Ovary (tissue), 9 donors: ENCODE data around the gene SQSTM1. TPM values are rescaled to one million over a fixed set of nuclear protein-coding genes. Genes with fewer than 3 reads are reported as not detected.

Experiments used
- DNase-seq, 5 donors: peaks; one replicate each; pipeline ENCODE4 v3.0.0-alpha.2; 2019 to 2020
- H3K27ac ChIP-seq, 2 donors: fragments of 200-600 bp; one replicate each; pipeline versions ENCODE4 v1.5.1 to v1.8.0; 2019 to 2022
- H3K27me3 ChIP-seq: fragments of 200-600 bp; one replicate; pipeline ENCODE4 v1.8.0; 2022
- H3K36me3 ChIP-seq: fragments of 200-600 bp; sonication (generic); one replicate; pipeline ENCODE4 v1.5.1; 2019
- H3K4me1 ChIP-seq: one replicate; pipeline ENCODE4 v1.8.1; 2013; ENCODE audit warnings: mild to moderate bottlenecking, moderate library complexity; ENCODE audit not compliant: insufficient read depth
- H3K4me3 ChIP-seq: fragments of 200-600 bp; sonication (generic); one replicate; pipeline ENCODE4 v1.5.1; 2017
- H3K9me3 ChIP-seq, 2 donors: fragments of 200-600 bp in 1 of 2; sonication (generic) in 1 of 2; one replicate each; pipeline versions ENCODE4 v1.5.1 to v1.8.1; 2013 to 2019; ENCODE audit warnings: mild to moderate bottlenecking in 1 of 2, moderate library complexity in 1 of 2
- EP300 ChIP-seq: sonication (generic); formaldehyde crosslinking; IDR thresholded peaks from one replicate; pipeline ENCODE4 v1.6.1; 2017; ENCODE audit warnings: antibody characterized with exemption
- POLR2A ChIP-seq: fragments of 450-650 bp; IDR thresholded peaks from one replicate; pipeline ENCODE4 v1.6.1; 2017; ENCODE audit warnings: antibody characterized with exemption, mild to moderate bottlenecking, moderate library complexity
- WGBS, 3 donors: extraction: QIAGEN DNeasy Blood & Tissue Kit in 1 of 3; methylation state at CpG; one replicate each; pipeline versions ENCODE4 v1.1.5 to v1.1.7; 2013 to 2017; 5-methylcytosine and 5-hydroxymethylcytosine counted together
- intact Hi-C, 4 donors: fragments of 100-400 bp; cut with DNase I; formaldehyde crosslinking; loops; one replicate each; pipeline versions ENCODE4 v1.11.0 to v1.15.1; 2022 to 2023
- polyA plus RNA-seq, 2 donors: library from polyadenylated mRNA; stranded (reverse); fragments of 200-250 nt in 1 of 2; fragments of 350-450 nt in 1 of 2; fragmentation: Illumina TruSeq in 1 of 2; extraction: RNeasy Lipid Tissue Mini Kit (QIAGEN cat#74804) in 1 of 2; gene quantifications; one replicate each; pipeline ENCODE4 v1.2.3, GENCODE V29; 2013 to 2014
- total RNA-seq, 7 donors: library from RNA; depleted of rRNA in 2 of 7; stranded (reverse); fragments of >200 nt in 2 of 7; fragmentation: NEBNext Ultra II Directional in 3 of 7; extraction: Animal tissue kit (Norgen Biotek cat#: 25700) in 3 of 7; gene quantifications; one replicate each; pipeline versions ENCODE4 v1.1.0 to v1.2.4, GENCODE V29; 2016 to 2023
- TF ChIP-seq, protein P1 (sequence below), 3 donors: fragments of 450-650 bp in 2 of 3; fragments of 200-600 bp in 1 of 3; IDR thresholded peaks; one replicate each; pipeline versions ENCODE4 v1.5.1 to v1.8.0; 2016 to 2022; ENCODE audit warnings: antibody characterized with exemption in 3 of 3, mild to moderate bottlenecking in 1 of 3
- donor health status: DM: no; HTN: no; CAD: no; lungs with moderate emphysema.
- donor health status: DM: no; HTN: no; CAD: no.
- donor health status: Bipolar disorder and iron deficiency.
- donor health status: DM: yes; HTN: yes; CAD: no.
- donor health status: DM: no; HTN: no; CAD: no.
- donor health status: DM: yes; HTN: yes; CAD: no.

Gene SQSTM1
- total and polyA plus RNA-seq, 9 donors = 125 to 457 (median 320) TPM

DNA sequence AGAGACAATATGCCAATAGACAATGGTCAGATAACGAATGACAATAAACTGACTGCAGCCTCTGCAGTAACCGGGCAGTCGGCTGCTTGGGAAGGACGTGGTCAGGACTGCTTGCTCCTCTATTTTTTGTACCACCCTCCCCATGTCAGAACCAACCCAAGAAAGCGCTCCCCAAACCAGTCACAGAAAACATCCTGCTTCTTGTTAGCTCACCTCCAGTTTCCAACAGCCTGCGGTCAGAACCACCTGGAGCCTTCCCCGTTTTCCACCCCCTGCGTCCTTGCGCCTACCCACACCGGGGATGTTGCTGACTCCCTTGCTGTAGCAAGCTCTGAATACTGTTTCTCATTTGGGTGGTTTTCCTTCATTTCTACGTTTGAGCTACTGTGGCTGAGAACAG is 39.6 kb downstream of the SQSTM1 start:
- intact Hi-C loops = no loop called here
- H3K4me3 ChIP-seq = no peak overlapping the region
- H3K4me1 ChIP-seq = peaks cover 2% of the 10 kb centered on the region
- no peak overlapping the region for H3K27ac ChIP-seq
- DNase-seq = peak in 1 of 5 donors; percentile 20
- H3K36me3 ChIP-seq = no peaks in the 10 kb centered on the region
- H3K27me3 ChIP-seq = no peaks in the 10 kb centered on the region
- H3K9me3 ChIP-seq = no peaks in the 10 kb centered on the region
- 59 to 63% (median 63%) methylated on average over 11 of the region's 11 CpGs for WGBS, 3 donors
- TF ChIP-seq POLR2A = no peak
- TF ChIP-seq EP300 = no peak
- TF ChIP-seq, protein P1, sequence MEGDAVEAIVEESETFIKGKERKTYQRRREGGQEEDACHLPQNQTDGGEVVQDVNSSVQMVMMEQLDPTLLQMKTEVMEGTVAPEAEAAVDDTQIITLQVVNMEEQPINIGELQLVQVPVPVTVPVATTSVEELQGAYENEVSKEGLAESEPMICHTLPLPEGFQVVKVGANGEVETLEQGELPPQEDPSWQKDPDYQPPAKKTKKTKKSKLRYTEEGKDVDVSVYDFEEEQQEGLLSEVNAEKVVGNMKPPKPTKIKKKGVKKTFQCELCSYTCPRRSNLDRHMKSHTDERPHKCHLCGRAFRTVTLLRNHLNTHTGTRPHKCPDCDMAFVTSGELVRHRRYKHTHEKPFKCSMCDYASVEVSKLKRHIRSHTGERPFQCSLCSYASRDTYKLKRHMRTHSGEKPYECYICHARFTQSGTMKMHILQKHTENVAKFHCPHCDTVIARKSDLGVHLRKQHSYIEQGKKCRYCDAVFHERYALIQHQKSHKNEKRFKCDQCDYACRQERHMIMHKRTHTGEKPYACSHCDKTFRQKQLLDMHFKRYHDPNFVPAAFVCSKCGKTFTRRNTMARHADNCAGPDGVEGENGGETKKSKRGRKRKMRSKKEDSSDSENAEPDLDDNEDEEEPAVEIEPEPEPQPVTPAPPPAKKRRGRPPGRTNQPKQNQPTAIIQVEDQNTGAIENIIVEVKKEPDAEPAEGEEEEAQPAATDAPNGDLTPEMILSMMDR (IDR thresholded peaks at IDR 0.05) = no peak

DNA sequence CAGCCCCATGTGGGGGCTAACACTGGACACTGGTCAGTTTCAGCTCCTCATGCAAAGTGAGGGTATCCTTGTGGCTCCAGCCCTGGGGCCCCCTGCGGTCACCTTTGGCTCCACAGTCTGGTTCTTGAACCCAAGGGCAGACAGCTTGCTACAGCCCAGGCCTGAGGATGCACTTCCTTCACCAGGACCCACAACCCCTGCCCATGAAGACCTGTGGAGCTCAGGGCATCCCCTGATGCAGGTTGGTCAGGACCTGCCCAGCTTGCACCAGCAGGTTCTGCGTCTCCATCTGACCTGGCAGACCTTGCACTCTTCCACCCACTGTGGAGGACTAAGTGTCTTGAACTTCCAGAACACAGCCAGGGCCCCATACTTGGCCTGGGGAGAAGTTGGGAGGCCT is 41.6 kb downstream of the SQSTM1 start:
- intact Hi-C loops = no loop called here

DNA sequence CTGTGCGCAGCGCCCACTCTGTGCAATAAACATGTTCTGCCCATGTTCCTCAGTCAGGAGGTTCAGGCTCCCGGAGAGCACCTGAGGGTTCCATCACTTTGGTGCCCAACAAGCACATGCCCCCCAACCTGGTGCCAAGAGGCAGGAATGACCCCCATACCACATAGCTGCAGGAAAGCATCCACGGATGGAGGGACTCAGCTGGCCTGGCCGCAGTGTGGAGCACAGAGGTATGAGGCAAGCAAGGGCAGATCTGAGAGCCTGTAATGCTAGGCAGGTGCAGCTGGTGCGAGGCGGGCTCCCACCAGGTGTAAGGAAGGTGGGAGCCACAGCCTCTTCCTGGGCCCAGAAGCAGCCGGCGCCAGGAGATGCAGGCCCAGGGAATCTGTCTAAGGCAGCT is 42.2 kb downstream of the SQSTM1 start:
- DNase-seq = no peak
- TF ChIP-seq POLR2A (no peak), EP300 (no peak)
- TF ChIP-seq, protein P1 (IDR thresholded peaks at IDR 0.05) = no peak
- Histone ChIP-seq H3K27me3 (no peaks in the 10 kb centered on the region), H3K27ac (no peak overlapping the region), H3K9me3 (no peaks in the 10 kb centered on the region), H3K4me1 (no peaks in the 10 kb centered on the region), H3K36me3 (no peaks in the 10 kb centered on the region), H3K4me3 (no peak overlapping the region)
- intact Hi-C loops = no loop called here
- 94 to 98% (median 97%) methylated on average over 9 of the region's 9 CpGs for WGBS, 3 donors

More for the DNA sequence above, 41.6 kb downstream of the SQSTM1 start:
- TF ChIP-seq EP300 (no peak), POLR2A (no peak)
- TF ChIP-seq, protein P1 (IDR thresholded peaks at IDR 0.05) = no peak
- DNase-seq = no peak
- Histone ChIP-seq H3K4me3 (no peak overlapping the region), H3K36me3 (no peaks in the 10 kb centered on the region), H3K4me1 (no peaks in the 10 kb centered on the region), H3K9me3 (no peaks in the 10 kb centered on the region), H3K27ac (no peak overlapping the region), H3K27me3 (no peaks in the 10 kb centered on the region)
- 96 to 100% (median 96%) methylated on average over 2 of the region's 2 CpGs for WGBS, 3 donors

DNA sequence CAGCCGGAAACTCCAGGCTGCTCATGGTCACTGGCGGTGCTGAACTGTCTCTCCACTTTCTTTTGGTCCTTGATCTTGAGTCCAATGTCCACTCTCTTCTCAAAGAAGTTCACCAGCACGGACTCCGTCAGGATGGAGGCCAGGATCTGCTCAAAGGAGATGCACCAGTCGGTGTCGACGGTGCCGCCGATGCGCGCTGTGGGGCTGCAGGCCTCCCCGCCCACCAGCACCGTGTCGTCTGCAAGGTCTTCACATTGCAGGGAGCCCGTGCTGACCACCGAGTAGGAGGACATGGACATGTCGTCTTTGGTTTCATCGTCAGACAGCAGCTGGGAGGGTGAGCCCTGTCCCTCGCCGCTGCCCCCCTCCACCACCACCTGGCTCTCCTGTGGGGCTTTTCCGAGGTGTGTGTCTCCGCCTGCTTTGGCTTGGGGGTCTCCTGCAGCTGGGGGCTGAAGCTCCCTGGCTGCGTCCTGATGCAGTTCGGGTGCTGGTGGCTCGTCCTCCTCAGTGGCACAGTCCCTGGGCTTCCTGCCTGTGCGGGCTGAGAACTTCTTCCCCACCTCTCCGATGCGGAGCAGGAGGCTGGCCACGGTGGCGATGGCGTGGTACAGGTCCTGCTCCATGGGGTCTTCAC is 42.9 kb downstream of the SQSTM1 start:
- 90 to 94% (median 92%) methylated on average over 29 to 31 of the region's 31 CpGs for WGBS, 3 donors
- intact Hi-C loops = no loop called here
- Histone ChIP-seq H3K36me3 (no peaks in the 10 kb centered on the region), H3K27me3 (no peaks in the 10 kb centered on the region), H3K27ac (no peak overlapping the region), H3K4me1 (no peaks in the 10 kb centered on the region), H3K9me3 (no peaks in the 10 kb centered on the region), H3K4me3 (no peak overlapping the region)
- TF ChIP-seq, protein P1 (IDR thresholded peaks at IDR 0.05) = no peak
- TF ChIP-seq POLR2A (no peak), EP300 (no peak)
- DNase-seq = no peak
